ENCODE data around the gene ABCA7.

DNA sequence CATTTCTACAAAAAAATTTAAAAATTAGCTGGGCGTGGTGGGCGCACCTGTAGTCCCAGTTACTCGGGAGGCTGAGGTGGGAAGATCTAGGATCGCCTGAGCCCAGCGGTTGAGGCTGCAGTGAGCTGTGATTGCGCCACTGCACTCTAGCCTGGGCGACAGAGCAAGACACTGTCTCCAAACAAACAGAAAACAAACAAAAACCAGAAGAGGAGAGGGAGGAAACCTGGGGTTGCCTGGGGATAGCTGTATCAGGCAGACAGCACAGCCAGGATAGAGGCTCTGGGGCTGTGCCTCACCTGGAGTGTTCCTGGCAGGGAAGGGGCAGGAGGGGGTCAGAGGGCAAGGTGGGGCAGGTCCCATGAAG is 57.9 kb downstream of the ABCA7 start:
- TF ChIP-seq, protein P1, sequence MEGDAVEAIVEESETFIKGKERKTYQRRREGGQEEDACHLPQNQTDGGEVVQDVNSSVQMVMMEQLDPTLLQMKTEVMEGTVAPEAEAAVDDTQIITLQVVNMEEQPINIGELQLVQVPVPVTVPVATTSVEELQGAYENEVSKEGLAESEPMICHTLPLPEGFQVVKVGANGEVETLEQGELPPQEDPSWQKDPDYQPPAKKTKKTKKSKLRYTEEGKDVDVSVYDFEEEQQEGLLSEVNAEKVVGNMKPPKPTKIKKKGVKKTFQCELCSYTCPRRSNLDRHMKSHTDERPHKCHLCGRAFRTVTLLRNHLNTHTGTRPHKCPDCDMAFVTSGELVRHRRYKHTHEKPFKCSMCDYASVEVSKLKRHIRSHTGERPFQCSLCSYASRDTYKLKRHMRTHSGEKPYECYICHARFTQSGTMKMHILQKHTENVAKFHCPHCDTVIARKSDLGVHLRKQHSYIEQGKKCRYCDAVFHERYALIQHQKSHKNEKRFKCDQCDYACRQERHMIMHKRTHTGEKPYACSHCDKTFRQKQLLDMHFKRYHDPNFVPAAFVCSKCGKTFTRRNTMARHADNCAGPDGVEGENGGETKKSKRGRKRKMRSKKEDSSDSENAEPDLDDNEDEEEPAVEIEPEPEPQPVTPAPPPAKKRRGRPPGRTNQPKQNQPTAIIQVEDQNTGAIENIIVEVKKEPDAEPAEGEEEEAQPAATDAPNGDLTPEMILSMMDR (conservative IDR thresholded peaks at IDR 0.05 in 1 of 2, IDR thresholded peaks at IDR 0.05 in 1 of 2; ENCODE audit: extremely low read depth in 1 of 2, insufficient read depth in 1 of 2, low read depth in 1 of 2, low read length in 2 of 2) = no peak
- TF ChIP-seq EZH2 (IDR thresholded peaks at IDR 0.05; ENCODE audit: borderline replicate concordance, low read length) = no peak

Measured in mammary epithelial cell (primary cell).